BJ (cell line): Measurements from ENCODE around the gene MEGF6. TPM values are rescaled to one million over a fixed set of nuclear protein-coding genes. Genes with fewer than 3 reads are reported as not detected.

Experiments used
- CTCF ChIA-PET: fragments of 350-600 bp; formaldehyde crosslinking; extraction: SDS; loops from one replicate; lab custom pipeline; 2021; ENCODE audit warnings: antibody characterized with exemption, inconsistent platforms; lab: Yijun Ruan, JAX
- POLR2A ChIA-PET: fragments of 300-600 bp; sonication (Branson Sonifier 250); formaldehyde crosslinking; extraction: SDS; loops from one replicate; lab custom pipeline; 2021; ENCODE audit warnings: antibody characterized with exemption; lab: Charles Lee
- DNase-seq: peaks from one replicate; pipeline ENCODE4 v3.0.0-alpha.2; 2011; ENCODE audit warnings: low read depth
- H3K27me3 ChIP-seq: 2 replicates; pipeline ENCODE4 v1.6.0; 2011; ENCODE audit warnings: low read length; ENCODE audit not compliant: control insufficient read depth, insufficient read depth
- H3K36me3 ChIP-seq: 2 replicates; pipeline ENCODE4 v1.5.1; 2011; ENCODE audit warnings: low read length; ENCODE audit not compliant: control insufficient read depth, insufficient read depth
- H3K4me3 ChIP-seq: 2 replicates; pipeline ENCODE4 v1.5.1; 2011; ENCODE audit warnings: low read depth, mild to moderate bottlenecking, control low read depth, low read length
- polyA plus RNA-seq: library from polyadenylated mRNA; depleted of rRNA; stranded (reverse); fragments of >200 nt; gene quantifications from 2 replicates; pipeline ENCODE4 v1.2.3, GENCODE V29; 2011
- TF ChIP-seq, protein P1 (sequence below): IDR thresholded peaks from 2 replicates; pipeline ENCODE4 v1.5.1; 2011; ENCODE audit warnings: low read depth, mild to moderate bottlenecking, control low read depth, inconsistent platforms, low read length, moderate library complexity; ENCODE audit not compliant: insufficient read depth

Gene MEGF6
- polyA plus RNA-seq, 1 experiment: 77.4 TPM

DNA sequence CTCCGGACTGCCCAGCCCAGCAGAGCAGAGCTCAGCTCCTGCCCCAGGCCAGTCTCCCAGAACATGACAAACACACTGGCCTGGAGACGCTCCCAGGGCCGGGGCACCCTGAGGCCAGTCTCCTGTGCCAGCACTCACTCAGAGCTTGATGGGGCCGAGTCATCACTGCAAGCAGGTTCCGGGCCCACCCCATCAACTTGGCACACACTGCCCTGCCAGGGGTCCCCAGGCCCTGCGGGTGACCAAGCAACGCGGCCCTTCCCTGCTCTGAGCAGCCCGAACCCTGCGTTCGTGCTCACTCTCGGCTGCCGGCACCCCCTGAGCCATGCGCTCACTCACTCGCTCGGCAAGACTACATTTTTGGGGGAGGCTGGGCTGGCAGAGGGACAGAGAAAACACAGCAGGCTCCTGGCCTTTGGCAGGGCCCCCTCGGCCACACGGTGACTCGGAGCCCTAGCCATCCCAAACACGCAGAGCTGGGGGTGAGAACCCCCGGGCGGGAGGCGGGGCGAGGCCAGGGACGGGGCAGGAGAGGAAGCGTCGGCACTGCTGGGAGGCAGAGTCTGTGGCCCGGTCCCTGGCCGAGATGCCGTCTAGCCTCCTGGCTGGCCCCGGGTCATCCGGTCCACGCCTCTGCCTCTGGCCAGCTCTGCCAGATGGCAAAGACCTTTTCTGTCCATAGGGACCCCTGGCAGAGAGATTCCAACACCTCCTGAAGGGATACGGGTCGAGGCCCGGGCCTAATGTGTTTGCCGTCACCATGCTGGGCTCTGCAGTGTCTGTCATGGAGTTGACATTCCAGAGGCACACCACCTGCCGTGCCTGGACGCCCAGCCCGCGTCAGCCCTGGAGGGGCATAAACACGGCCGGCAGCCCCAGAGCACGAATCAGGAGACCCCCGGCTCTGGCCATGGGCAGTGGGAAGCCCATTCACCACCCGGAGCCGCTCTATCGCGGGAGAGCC lies 68.0 kb downstream of the MEGF6 start:
- Histone ChIP-seq H3K36me3 (no peaks in the 10 kb centered on the region), H3K27me3 (no peaks in the 10 kb centered on the region), H3K4me3 (no peak overlapping the region)
- ChIA-PET CTCF (interaction anchor here (0.9 to 3.4 kb wide), 8 partner anchors 10 to 1162 kb away, joined by 3 to 10 read pairs (median 4); no protein-coding TSS in a partner anchor), POLR2A (interaction anchor here (0.9 to 2.0 kb wide), 3 partner anchors 12 to 17 kb away, joined by 3 to 9 read pairs (median 4); no protein-coding TSS in a partner anchor)
- TF ChIP-seq, protein P1, sequence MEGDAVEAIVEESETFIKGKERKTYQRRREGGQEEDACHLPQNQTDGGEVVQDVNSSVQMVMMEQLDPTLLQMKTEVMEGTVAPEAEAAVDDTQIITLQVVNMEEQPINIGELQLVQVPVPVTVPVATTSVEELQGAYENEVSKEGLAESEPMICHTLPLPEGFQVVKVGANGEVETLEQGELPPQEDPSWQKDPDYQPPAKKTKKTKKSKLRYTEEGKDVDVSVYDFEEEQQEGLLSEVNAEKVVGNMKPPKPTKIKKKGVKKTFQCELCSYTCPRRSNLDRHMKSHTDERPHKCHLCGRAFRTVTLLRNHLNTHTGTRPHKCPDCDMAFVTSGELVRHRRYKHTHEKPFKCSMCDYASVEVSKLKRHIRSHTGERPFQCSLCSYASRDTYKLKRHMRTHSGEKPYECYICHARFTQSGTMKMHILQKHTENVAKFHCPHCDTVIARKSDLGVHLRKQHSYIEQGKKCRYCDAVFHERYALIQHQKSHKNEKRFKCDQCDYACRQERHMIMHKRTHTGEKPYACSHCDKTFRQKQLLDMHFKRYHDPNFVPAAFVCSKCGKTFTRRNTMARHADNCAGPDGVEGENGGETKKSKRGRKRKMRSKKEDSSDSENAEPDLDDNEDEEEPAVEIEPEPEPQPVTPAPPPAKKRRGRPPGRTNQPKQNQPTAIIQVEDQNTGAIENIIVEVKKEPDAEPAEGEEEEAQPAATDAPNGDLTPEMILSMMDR: no peak
- DNase-seq: peak; percentile 92

DNA sequence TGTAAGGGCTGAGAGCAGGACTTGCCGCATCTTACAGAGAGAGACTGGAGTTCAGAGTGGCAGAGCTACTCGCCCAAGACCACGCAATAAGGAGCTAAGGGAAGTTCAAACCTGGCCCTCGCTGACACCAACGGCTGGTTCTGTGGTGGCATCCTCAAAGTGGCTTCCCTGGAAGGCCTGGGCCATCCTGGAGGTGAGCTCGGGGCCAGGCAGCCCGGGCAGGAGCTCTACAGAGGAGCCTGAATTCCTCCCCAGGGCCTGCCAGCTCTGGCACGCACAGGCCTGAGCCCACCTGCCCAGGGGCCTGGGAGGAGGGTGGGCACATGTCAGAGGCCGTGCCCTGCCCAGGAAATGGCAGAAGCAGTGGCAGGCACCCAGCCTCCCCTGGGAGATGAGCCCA lies 68.6 kb downstream of the MEGF6 start:
- TF ChIP-seq, protein P1: no peak
- CTCF ChIA-PET: interaction anchor here (0.9 to 3.4 kb wide), 8 partner anchors 10 to 1161 kb away, joined by 3 to 10 read pairs (median 4); no protein-coding TSS in a partner anchor
- POLR2A ChIA-PET: interaction anchor here (0.9 to 2.0 kb wide), 2 partner anchors 11 to 13 kb away, joined by 4 to 9 read pairs; no protein-coding TSS in a partner anchor
- Histone ChIP-seq H3K36me3 (no peaks in the 10 kb centered on the region), H3K4me3 (no peak overlapping the region), H3K27me3 (no peaks in the 10 kb centered on the region)
- DNase-seq: no peak

DNA sequence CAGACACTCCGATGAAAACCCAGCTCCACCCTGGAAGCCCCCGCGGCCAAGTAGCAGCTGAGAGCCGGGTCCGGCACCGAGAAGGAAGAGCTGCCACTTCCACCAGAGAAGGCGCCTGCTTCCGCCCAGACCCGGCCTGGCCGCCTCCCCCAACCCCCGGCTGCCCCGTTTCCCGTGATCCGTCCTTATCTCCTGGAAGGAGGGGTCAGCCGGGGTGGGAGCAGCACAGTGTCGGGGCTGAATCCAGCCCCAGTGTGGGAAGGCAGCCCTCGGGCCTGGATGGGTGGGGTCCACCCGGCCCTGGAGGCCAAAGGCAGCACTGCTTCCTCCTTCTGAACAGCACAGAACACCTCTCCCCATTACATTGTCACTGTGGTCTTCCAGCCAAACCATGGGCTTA lies 69.4 kb downstream of the MEGF6 start:
- TF ChIP-seq, protein P1: peak; percentile 7; the same call in 1 of the 2 replicates
- CTCF ChIA-PET: interaction anchor here (2.1 to 3.4 kb wide), 2 partner anchors 12 to 23 kb away, joined by 8 to 10 read pairs; no protein-coding TSS in a partner anchor
- POLR2A ChIA-PET: interaction anchor here (2.0 kb wide), 1 partner anchor 11 kb away, joined by 9 read pairs; no protein-coding TSS in a partner anchor

DNA sequence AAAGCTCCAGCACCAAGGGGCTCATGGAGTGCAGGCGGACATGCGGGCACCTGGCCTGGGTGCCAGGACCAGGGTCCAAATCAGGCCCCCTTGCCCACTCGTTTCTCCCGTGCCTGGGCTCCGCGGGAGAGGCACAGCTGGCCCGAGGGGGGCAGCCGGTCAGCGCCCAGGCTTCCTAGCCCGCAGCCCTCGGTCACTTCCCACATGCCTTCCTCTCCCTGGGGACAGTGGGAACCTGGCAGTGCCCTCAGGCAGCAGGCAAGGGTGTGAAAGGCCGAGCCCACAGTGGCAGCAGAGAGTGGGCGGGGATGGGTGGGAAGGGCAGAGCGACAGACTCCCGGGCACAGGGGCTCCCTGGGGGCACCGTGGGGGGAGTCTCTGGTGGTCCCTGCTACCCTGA lies 69.8 kb downstream of the MEGF6 start:
- no peak overlapping the region for H3K4me3 ChIP-seq
- CTCF ChIA-PET: interaction anchor here (0.7 to 3.4 kb wide), 2 partner anchors 24 to 51 kb away, joined by 3 to 10 read pairs; no protein-coding TSS in a partner anchor
- DNase-seq: no peak
- POLR2A ChIA-PET: no interaction called here
- TF ChIP-seq, protein P1: no peak
- H3K27me3 ChIP-seq: no peaks in the 10 kb centered on the region
- no peaks in the 10 kb centered on the region for H3K36me3 ChIP-seq

More for the DNA sequence above, 69.4 kb downstream of the MEGF6 start:
- Histone ChIP-seq H3K4me3 (no peak overlapping the region), H3K36me3 (no peaks in the 10 kb centered on the region), H3K27me3 (no peaks in the 10 kb centered on the region)
- DNase-seq: no peak

DNA sequence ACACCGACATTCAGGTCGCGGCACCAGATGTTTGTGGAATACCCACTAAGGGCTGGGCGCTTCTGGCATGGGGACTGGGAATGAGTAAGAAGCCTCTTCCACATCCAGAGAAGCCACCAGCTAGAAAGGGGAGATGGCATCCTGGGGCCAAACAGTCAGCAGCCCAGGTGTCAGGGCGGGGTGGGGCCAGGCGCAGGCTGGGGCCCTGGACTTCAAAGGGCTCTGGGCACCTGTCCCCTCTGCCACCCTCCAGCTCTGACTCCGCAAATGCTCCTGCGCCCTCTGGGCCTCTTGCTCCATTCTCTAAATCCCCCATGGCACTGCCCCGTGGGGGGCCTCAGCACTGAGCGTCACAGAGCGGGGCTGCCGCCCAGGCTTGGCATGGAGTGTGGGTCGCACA lies 70.4 kb downstream of the MEGF6 start:
- CTCF ChIA-PET: interaction anchor here (0.7 to 3.4 kb wide), 3 partner anchors 23 to 50 kb away, joined by 3 to 10 read pairs (median 4); no protein-coding TSS in a partner anchor
- no peaks in the 10 kb centered on the region for H3K27me3 ChIP-seq
- no peaks in the 10 kb centered on the region for H3K36me3 ChIP-seq
- TF ChIP-seq, protein P1: no peak
- POLR2A ChIA-PET: no interaction called here
- DNase-seq: no peak
- H3K4me3 ChIP-seq: no peak overlapping the region
